GM04504 (cell line): ENCODE data around the gene SLC24A3.

Experiments
- DNase-seq: peaks from one replicate; pipeline ENCODE4 v3.0.0-alpha.2; 2012; ENCODE audit warnings: low read depth

The SLC24A3 gene

DNA sequence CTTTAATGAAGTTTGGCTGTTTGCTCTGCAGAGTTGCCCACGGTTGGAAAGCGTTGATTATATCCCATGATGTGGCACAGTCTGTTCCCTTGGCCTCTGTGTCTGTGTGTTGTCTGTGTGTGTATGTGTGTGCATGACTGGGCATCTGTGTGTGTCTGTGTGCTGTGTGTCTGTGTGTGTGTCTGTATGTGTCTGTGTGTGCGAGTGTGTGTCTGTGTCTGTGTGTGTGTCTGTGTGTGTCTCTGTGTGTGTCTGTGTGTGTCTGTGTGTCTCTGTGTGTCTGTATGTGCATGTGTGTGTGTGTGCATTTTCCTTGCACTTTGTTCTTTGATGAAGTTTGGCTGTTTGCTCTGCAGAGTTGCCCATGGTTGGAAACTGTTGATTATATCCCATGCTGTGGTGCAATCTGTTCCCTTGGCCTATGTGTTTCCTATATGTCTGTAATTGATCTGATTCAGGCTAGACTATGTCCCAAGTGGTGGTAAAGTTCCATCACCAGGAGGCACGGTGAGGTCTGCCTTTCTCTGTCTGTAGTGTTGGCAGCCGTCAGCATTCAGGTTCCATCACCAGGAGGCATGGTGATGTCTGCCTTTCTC is 467.6 kb downstream of the SLC24A3 start:
- no peak for DNase-seq

DNA sequence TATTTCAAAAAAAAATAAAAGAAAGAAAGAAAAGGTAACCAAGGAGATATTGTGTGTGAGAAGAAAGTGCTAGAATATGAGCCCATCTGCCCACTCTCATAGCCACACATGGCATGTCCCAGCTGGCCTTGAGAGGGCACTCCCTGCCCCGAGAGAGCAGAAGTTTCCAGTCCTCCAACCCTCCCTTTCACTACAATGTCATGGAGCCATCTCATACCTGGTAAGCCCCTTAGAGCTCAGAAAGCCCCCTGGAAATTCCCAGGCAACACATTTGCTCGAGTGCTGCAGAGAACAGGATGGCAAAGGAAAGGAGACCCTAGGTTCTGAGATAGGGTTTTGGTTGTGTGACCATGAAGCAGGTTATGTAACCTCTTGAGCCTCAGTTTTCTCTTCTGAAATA is 469.8 kb downstream of the SLC24A3 start:
- DNase-seq = no peak

- DNase-seq = no peak
Observed at GRCh38 chr20:19683188-19683587, 470.7 kb downstream of the SLC24A3 start.

DNA sequence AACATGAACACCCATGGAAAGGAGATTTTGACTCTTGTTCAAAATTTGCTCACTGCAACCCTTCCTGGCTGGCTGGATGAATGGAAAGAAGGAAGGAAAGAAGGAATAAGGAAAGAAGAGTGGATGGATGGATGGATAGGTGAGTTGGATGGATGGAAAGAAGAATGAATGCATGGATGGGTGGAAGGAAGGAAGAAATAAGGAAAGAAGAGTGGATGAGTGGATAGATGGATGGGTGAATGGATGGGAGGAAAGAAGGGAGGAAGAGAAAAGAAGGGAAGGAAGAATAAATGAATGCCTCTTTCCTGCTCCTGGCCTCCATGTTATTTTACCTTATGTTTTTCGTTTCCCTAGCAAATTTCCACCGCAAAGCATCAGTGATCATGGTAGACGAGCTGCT is 471.4 kb downstream of the SLC24A3 start:
- DNase-seq = no peak

DNA sequence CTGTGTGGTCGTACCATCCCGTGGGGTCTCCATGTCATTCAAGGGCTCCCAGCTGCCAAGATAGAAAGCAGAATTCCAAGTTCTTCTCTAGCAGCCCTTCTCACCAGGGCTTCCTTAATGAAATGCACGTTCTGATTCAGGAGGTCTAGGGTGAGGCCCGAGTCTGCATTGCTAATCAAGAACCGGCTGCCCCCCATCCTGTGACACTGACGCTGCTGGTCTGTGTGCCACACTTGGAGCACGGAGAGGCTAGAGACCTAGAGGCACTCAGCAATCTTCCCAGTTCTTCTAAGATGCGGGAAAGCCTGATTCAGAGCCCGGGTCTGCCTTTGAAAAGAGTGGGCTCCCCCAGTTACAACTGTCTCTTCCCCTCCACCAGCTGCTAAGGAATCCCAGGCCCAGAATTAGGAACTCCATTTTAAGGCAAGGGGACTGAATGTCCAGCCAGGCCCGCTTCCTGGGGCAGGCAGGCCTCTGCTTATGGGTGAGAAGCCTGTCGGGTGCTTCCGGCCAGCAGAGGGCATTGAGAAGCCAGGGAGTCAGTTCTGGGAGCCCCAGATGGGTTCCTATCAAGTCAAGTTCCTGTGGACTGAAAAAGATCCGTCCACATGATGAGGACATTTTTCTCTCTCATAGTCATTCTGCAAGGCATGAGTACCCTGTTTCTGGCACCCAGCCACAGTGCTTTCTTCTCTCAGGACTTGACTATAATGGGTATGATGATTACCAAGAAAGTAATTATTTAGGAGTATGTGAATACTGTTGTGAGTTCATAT is 475.8 kb downstream of the SLC24A3 start:
- DNase-seq = peak; percentile 78

GRCh38 chr20:19690462-19690861 is 478.0 kb downstream of the SLC24A3 start:
- no peak for DNase-seq

- no peak for DNase-seq
Observed at GRCh38 chr20:19691125-19691524, 478.7 kb downstream of the SLC24A3 start.

DNA sequence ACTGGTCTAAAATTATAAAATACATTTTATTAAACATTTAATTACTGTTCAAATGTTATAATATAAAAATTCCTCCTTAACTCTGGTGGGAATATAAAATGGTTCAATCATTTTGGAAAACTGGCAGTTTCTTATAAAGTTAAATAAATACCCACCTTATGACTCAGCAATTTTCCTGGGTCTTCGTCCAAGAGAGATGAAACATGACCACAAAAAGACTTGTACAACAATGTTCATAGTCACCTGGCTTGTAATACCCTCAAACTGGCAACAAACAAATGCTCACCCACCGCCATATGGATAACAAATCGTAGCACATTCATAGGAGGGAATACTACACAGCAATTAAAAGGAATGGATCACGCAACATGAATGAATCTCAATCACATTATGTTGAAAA is 479.7 kb downstream of the SLC24A3 start:
- no peak for DNase-seq

DNA sequence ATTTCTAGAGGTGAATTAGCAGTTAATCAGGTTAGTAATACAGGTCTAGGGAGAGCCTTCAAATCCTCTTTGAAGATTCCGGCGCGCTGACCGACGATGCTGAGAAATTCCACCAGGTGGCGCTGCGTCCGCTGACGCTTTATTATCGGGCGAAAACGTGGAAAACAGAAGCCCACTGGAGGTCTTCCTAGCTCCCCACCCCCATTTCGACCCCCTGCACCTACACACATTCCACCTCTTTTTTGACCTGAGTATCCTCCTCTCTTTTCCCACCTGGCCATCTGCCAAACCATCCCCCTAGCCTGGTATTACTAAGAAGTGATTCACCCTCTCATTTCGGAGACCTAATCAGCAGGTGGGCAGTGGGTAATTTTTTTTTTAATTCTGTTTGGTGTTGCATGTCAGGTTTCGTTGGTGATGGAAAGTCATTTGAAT is 480.3 kb downstream of the SLC24A3 start:
- DNase-seq = no peak

DNA sequence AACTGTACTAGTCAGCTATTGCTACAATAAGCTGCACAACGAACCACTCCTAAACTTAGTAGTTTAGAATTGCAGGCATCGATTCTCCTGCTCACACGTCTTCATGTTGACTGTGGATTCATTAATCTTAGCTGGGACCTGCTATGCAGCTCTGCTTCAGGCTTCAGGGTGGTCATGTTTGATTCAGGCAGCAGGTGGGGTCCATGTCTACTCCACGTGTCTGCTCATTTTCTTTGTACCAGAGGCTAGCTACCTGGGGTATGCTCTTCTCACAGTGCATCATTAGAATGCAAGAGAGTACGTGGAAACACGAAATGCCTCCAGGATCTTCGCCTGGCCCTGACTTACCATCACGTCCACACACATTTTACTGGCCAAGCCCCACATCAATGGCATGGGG is 481.1 kb downstream of the SLC24A3 start:
- no peak for DNase-seq

GRCh38 chr20:19695081-19695480 is 482.6 kb downstream of the SLC24A3 start:
- DNase-seq = no peak

- no peak for DNase-seq
Observed at GRCh38 chr20:19696620-19697019, 484.2 kb downstream of the SLC24A3 start.

DNA sequence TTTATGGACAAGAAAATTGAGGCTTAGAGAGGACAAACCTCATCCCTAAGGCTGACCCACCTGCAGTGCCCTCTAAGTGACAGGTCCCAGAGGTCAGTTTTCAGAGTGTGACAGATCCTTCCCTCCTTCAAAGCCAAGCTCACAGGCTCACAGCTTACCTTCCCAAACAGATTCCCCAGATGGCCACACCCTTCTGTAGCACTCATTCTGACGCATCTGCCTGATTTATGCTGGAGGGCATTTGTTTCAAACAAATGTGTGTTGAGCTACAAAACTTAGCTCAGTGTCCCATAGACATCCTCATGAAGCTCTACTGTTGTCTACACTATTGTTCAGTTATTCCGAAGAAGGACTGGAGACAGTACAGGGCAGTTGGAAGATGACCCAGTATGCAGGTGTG is 485.0 kb downstream of the SLC24A3 start:
- no peak for DNase-seq

- DNase-seq = peak; percentile 39
Observed at GRCh38 chr20:19699180-19699971, 486.9 kb downstream of the SLC24A3 start.

- no peak for DNase-seq
Observed at GRCh38 chr20:19701429-19701828, 489.0 kb downstream of the SLC24A3 start.

DNA sequence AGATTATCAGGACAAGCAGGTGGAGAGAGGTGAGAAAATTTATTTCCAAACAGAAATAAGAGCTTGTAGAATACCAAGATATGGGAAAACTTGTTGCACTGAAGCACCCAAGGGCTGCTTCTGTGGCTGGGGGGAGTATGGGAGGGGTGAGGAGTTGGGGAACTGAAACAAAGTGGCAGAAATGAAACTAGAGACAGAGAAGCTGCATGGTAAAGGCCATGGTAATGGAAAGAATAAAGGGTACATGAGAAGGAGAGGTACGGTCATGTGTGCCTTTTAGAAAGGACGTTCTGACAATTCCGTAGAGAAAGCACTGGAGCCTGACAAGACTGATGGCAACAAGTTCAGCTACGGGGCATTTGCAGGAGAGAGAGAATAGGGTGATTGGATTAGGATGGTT is 494.0 kb downstream of the SLC24A3 start:
- DNase-seq = no peak

DNA sequence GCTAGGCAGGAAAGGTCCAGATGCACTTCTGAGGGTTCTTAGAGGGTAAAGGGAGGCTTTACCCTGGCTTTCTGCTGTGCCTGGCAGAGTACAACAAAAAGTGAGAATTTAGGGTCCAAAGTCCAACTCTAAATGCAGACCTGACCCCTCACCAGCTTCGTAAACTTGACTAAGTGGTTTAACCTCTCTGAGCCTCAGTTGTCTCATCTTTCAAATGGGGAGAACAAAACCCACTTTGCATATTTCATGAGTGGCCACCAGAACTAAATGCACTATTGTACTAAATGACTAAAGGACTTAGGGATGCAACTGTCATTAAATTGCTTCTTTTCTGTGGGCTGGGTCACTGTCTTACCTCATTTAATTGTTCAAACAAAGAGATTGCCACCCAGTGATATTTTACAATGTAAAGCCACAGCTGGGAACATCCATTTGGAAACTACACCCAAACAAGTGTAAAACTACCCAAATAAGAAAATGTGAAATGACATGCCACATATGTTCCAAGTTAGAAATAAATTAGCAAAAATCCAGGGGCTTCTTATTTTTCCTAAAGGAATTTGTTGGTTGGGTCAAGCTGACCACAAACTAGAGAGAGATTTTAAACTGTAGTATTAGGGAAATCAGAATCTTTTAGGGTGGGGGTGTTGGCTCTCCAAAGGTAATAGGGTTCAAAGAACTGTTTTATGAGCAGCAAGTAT is 497.3 kb downstream of the SLC24A3 start:
- no peak for DNase-seq

DNA sequence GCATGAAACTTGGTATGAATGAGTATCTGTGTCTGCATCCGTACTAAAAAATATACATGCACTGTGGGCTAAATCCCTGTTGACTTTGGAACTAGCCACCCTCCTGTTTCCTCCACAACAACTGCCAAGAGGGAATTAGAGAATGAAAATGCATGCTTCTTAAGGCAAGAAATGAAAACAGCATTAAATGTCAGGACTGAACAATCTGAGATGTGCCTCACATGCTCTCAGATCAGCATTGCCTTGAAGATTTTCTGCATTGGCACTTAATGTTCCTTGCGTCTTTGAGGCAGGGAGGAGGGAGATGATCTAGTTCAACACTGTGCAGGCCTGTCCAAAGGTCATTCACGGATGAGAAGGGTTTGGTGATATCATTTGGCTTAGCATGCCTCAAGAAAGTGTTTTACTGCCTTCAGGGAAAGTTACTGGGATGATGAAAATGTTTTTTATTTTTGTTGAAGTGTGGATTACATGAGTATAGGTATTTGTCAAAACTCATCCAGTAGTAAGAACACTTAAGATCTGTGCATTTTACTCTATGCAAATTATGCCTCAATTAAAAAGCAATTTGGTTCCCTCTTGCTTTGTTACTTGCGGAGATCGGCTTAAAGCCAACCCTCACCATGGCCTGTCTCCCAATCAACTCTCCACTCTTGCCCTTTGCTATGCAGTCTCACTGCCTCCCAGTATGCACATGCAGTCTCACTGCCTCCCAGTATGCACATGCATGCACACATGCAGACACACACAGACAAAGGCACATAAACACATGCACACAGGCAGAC is 498.1 kb downstream of the SLC24A3 start:
- no peak for DNase-seq

GRCh38 chr20:19711126-19711525 is 498.7 kb downstream of the SLC24A3 start:
- no peak for DNase-seq

DNA sequence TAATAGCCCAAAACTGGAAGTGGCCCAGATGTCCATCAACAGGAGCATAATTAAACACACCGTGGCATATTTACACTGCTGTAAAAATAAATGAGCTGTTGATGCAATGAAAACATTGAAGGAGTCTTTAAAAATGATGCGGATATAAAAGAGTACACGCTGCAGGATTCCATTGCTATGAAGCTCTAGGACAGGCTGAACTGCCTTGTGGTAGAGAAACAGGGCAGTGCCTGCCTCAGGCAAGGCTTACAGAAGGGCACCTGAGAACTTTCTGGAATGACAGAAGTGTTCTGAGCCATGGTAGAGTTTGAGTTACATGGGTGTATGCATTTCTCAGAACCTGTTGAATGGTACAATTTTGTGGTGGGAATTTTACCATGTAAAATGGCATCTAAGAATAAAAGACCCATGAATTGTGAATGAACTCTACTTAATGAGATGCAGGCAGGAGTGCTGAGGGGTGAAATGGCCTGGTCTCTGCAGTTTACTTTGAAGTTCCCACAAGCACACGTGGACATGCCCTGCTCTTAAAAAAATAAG is 500.3 kb downstream of the SLC24A3 start:
- DNase-seq = no peak

GRCh38 chr20:19713822-19714578 is 501.6 kb downstream of the SLC24A3 start:
- no peak for DNase-seq
